Chondrocyte (in vitro differentiated cells): ENCODE data around the gene CCL5. TPM values are rescaled to one million over a fixed set of nuclear protein-coding genes. Genes with fewer than 3 reads are reported as not detected.

Experiments
- DNase-seq: peaks from one replicate; pipeline ENCODE4 v3.0.0; 2021; ENCODE audit warnings: mixed read lengths, low spot score
- H3K27ac Mint-ChIP-seq: one replicate; pipeline ENCODE4 v1.8.0; 2021; ENCODE audit warnings: mild to moderate bottlenecking, moderate library complexity, mixed read lengths; ENCODE audit not compliant: unreplicated experiment
- H3K27me3 Mint-ChIP-seq: 2 replicates; pipeline ENCODE4 v1.8.0; 2021; ENCODE audit warnings: low read depth, mixed read lengths
- H3K36me3 Mint-ChIP-seq: 2 replicates; pipeline ENCODE4 v1.8.0; 2021; ENCODE audit warnings: low read depth, mixed read lengths
- H3K4me1 Mint-ChIP-seq: 2 replicates; pipeline ENCODE4 v1.8.0; 2021; ENCODE audit warnings: low read depth, mild to moderate bottlenecking, mixed read lengths
- H3K4me3 Mint-ChIP-seq: one replicate; pipeline ENCODE4 v1.8.0; 2021; ENCODE audit warnings: mild to moderate bottlenecking, moderate library complexity, mixed read lengths; ENCODE audit not compliant: unreplicated experiment
- H3K9me3 Mint-ChIP-seq: 2 replicates; pipeline ENCODE4 v1.8.0; 2021; ENCODE audit warnings: low read depth, mixed read lengths
- CTCF ChIP-seq: fragments of 200-600 bp; sonication (generic); IDR thresholded peaks from 2 replicates; pipeline ENCODE4 v1.5.0; 2021; ENCODE audit warnings: antibody characterized with exemption, mild to moderate bottlenecking, moderate library complexity
- total RNA-seq: library from RNA; stranded (reverse); gene quantifications from 3 replicates; pipeline ENCODE4 v1.2.1, GENCODE V29; 2021

The CCL5 gene
- total RNA-seq, 1 donor from 2014 or later = not detected

DNA sequence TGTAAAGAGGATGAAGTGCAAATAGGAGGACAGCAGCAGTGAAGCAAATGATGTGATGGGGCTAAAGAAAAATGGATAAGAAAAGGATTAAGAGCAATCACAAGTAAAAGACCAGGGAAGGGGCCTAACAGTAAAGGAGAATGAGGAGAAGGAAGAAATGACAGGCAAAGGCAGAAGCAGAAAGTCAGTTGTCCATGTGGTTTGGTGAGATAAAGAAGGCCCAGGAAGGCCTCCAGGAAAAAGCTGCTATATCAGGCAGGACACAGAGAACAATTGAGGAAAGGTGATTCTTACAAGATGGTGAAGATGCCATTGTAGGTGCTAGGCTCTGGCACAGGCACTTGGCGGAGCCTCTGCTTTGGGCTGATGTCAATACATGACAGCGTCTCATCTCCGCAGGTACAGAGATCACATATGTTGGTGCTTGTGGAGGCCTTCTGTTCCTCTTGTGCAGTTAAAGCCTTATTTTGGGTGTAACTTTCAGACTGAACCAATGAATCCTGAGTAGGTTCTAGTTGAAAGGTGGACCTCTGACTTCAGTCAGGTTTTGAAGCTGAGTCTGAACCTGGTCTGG, 32.3 kb upstream of the CCL5 start:
- no peak for TF ChIP-seq CTCF
- Mint-ChIP-seq H3K27ac (no peak overlapping the region), H3K4me3 (no peak overlapping the region), H3K4me1 (no peaks in the 10 kb centered on the region), H3K27me3 (no peaks in the 10 kb centered on the region), H3K36me3 (no peaks in the 10 kb centered on the region), H3K9me3 (peaks cover 3% of the 10 kb centered on the region)
- DNase-seq = no peak

DNA sequence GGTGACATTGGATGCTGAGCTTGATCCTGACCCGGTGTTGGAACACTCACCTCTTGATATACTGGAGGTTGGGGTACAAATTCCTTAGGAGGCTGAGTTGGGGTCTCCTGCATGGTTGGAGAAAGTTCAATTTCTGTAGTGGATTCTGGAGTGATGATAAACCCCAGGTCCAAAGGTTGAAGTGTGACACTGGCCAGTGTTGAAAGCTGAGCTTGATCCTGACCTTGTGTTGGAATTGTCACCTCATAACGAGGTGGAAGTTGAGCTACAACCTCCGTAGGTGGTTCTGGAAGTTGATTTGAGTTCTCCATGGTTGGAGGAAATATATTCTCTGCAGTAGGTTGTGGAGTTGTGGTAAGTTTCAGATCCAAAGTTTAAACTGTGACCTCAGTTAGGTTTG, 29.2 kb upstream of the CCL5 start:
- DNase-seq = no peak
- Mint-ChIP-seq H3K9me3 (no peaks in the 10 kb centered on the region), H3K36me3 (no peaks in the 10 kb centered on the region), H3K4me3 (no peak overlapping the region), H3K27ac (no peak overlapping the region), H3K27me3 (no peaks in the 10 kb centered on the region), H3K4me1 (no peaks in the 10 kb centered on the region)
- no peak for TF ChIP-seq CTCF

- Mint-ChIP-seq H3K4me3 (no peak overlapping the region), H3K9me3 (no peaks in the 10 kb centered on the region), H3K27ac (no peak overlapping the region), H3K4me1 (peaks cover 3% of the 10 kb centered on the region), H3K36me3 (no peaks in the 10 kb centered on the region), H3K27me3 (no peaks in the 10 kb centered on the region)
- no peak for DNase-seq
- TF ChIP-seq CTCF = no peak
These were observed 27.5 kb upstream of the CCL5 start for GRCh38 chr17:35907691-35908090.

DNA sequence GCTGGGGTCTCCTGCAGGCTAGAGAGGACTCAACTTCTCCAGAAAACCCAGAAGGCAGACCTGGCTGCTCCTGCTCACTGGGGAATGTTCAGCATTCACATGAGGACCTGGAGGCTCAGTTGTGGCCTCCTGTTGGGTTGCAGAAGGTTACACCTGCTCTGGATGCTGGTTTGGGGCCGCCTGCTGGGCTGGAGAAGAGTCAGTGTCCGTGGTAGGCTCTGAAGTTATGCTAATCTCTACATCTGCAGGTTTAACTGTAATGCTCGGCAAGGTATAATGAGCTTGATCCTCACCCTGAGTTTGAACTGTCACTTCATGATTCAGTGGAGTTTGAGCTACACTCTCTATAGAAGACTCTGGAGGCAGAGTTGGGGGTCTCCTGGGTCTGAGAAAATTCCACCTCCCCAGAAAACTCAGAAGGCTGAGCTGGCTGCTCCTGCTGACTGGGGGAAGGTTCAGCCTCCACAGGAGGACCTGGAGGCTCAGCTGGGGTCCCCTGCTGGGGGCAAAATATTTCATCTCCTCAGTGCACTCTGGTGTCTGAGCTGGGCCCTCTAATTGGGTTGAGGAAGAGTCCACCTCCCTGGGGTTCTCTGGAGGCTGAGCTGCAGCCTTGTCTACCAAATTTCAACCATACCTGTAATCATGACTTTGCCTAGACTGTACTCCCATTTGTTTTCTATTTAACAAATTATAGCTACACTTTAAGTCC, 26.9 kb upstream of the CCL5 start:
- Mint-ChIP-seq H3K4me1 (peaks cover 3% of the 10 kb centered on the region), H3K9me3 (no peaks in the 10 kb centered on the region), H3K27me3 (no peaks in the 10 kb centered on the region), H3K4me3 (no peak overlapping the region), H3K36me3 (no peaks in the 10 kb centered on the region), H3K27ac (no peak overlapping the region)
- DNase-seq = no peak
- no peak for TF ChIP-seq CTCF

GRCh38 chr17:35906191-35906925, 26.2 kb upstream of the CCL5 start:
- Mint-ChIP-seq H3K4me1 (peaks cover 6% of the 10 kb centered on the region), H3K4me3 (no peak overlapping the region), H3K36me3 (no peaks in the 10 kb centered on the region), H3K9me3 (no peaks in the 10 kb centered on the region), H3K27ac (no peak overlapping the region), H3K27me3 (no peaks in the 10 kb centered on the region)
- no peak for DNase-seq
- no peak for TF ChIP-seq CTCF
